ENCODE measurements around the gene RNF207. TPM values are rescaled to one million over a fixed set of nuclear protein-coding genes. Genes with fewer than 3 reads are reported as not detected.

Gene RNF207
- total RNA-seq, 1 experiment from 2014 or later: 0.12 TPM

- no peak for DNase-seq (ENCODE audit: low spot score)
These were observed 43.2 kb downstream of the RNF207 start for GRCh38 chr1:6248932-6249738.

- DNase-seq (ENCODE audit: low spot score): no peak
These were observed 44.1 kb downstream of the RNF207 start for GRCh38 chr1:6249739-6250689.

GRCh38 chr1:6251233-6251632, 45.3 kb downstream of the RNF207 start:
- DNase-seq (ENCODE audit: low spot score): no peak

- no peak for DNase-seq (ENCODE audit: low spot score)
These were observed 45.9 kb downstream of the RNF207 start for GRCh38 chr1:6251681-6252373.

- no peak for DNase-seq (ENCODE audit: low spot score)
These were observed 46.4 kb downstream of the RNF207 start for GRCh38 chr1:6252374-6252710.

- no peak for DNase-seq (ENCODE audit: low spot score)
These were observed 47.5 kb downstream of the RNF207 start for GRCh38 chr1:6253380-6253779.

- DNase-seq (ENCODE audit: low spot score): no peak
These were observed 48.8 kb downstream of the RNF207 start for GRCh38 chr1:6254691-6255090.

GRCh38 chr1:6256645-6257044, 50.7 kb downstream of the RNF207 start:
- DNase-seq (ENCODE audit: low spot score): no peak

GRCh38 chr1:6257541-6258069, 51.7 kb downstream of the RNF207 start:
- DNase-seq (ENCODE audit: low spot score): no peak

- no peak for DNase-seq (ENCODE audit: low spot score)
These were observed 52.8 kb downstream of the RNF207 start for GRCh38 chr1:6258675-6259074.

GRCh38 chr1:6259491-6260362, 53.8 kb downstream of the RNF207 start:
- peak; percentile 33 for DNase-seq (ENCODE audit: low spot score)

- DNase-seq (ENCODE audit: low spot score): no peak
These were observed 54.6 kb downstream of the RNF207 start for GRCh38 chr1:6260433-6260934.

- no peak for DNase-seq (ENCODE audit: low spot score)
These were observed 55.2 kb downstream of the RNF207 start, which contains the start of gene GPR153 for GRCh38 chr1:6260961-6261614. GPR153 (minus strand) TSS chr1:6261098; CDS start chr1:6254905, 6,193 bp downstream.

- DNase-seq (ENCODE audit: low spot score): no peak
These were observed 55.7 kb downstream of the RNF207 start for GRCh38 chr1:6261615-6261995.

- DNase-seq (ENCODE audit: low spot score): no peak
These were observed 56.9 kb downstream of the RNF207 start for GRCh38 chr1:6262555-6263420.

GRCh38 chr1:6263716-6264115, 57.8 kb downstream of the RNF207 start:
- no peak for DNase-seq (ENCODE audit: low spot score)

GRCh38 chr1:6265151-6265550, 59.2 kb downstream of the RNF207 start:
- DNase-seq (ENCODE audit: low spot score): no peak

- no peak for DNase-seq (ENCODE audit: low spot score)
These were observed 60.7 kb downstream of the RNF207 start for GRCh38 chr1:6266641-6267040.

GRCh38 chr1:6267686-6268322, 61.9 kb downstream of the RNF207 start:
- no peak for DNase-seq (ENCODE audit: low spot score)
